ENCODE results near the gene RAB17.

RAB17 gene

DNA sequence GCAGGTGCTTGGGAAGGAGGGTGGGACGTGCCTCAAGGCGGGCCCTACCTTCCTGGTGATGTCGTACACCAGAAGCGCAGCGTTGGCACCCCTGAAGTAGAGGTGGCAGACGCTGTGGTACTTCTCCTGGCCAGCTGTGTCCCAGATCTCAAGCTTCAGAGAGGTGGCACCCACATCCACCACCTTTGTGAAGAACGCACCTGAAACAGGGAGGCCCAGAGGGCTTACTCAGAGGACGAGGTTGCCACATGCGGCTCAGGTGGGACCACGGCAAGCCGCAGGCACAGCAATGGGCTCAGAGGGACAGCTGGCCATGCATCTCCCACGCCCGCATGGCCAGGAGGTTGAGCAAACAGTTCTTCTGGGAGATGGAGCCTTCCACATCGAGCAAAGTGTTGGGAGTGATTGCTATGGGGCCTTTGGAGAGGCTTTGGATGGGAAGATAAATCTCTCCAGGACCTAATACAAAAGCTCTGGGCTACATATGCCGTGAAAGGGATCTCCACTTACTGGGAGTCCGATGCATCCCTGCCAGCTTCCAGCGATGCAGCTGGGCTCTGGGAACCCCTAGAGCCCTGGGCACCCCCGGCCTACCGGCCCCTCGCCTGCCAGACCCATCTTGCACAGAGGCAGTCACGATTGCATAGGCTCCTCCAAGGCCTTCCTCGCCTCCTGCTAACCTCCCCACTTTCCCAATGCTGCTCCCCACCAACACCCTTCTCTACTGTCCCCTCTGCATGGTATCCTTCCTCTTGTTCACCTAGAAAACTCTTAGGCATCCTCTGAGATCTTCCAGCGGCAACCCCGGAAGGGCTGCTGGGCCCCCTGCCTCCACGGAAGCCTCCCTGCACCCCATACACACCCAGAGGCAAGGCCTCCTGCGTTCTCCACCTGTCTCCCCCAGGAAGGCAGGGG lies 12.3 kb downstream of the RAB17 start:
- no peak for TF ChIP-seq CTCF (IDR thresholded peaks at IDR 0.05; ENCODE audit: low read depth, low read length)
- no peak for DNase-seq (ENCODE audit: extremely low read depth, low read depth)

- no peak for DNase-seq (ENCODE audit: extremely low read depth, low read depth)
- TF ChIP-seq CTCF (IDR thresholded peaks at IDR 0.05; ENCODE audit: low read depth, low read length), result no peak
Observed at GRCh38 chr2:237577458-237577857, 13.1 kb downstream of the RAB17 start.

- no peak for TF ChIP-seq CTCF (IDR thresholded peaks at IDR 0.05; ENCODE audit: low read depth, low read length)
- DNase-seq (ENCODE audit: extremely low read depth, low read depth), result no peak
Observed at GRCh38 chr2:237576974-237577373, 13.6 kb downstream of the RAB17 start.

GRCh38 chr2:237575869-237576862 lies 14.4 kb downstream of the RAB17 start:
- DNase-seq (ENCODE audit: extremely low read depth, low read depth), result no peak
- no peak for TF ChIP-seq CTCF (IDR thresholded peaks at IDR 0.05; ENCODE audit: low read depth, low read length)

- TF ChIP-seq CTCF (IDR thresholded peaks at IDR 0.05; ENCODE audit: low read depth, low read length), result no peak
- no peak for DNase-seq (ENCODE audit: extremely low read depth, low read depth)
Observed at GRCh38 chr2:237574894-237575868, 15.4 kb downstream of the RAB17 start.

- DNase-seq (ENCODE audit: extremely low read depth, low read depth), result no peak
- TF ChIP-seq CTCF (IDR thresholded peaks at IDR 0.05; ENCODE audit: low read depth, low read length), result no peak
Observed at GRCh38 chr2:237574467-237574866, 16.1 kb downstream of the RAB17 start.

Measured in AG09319 (cell line).